ENCODE measurements around the gene TBC1D10A. TPM values are rescaled to one million over a fixed set of nuclear protein-coding genes. Genes with fewer than 3 reads are reported as not detected.

The TBC1D10A gene
- total RNA-seq, 1 experiment from 2014 or later = 11.1 TPM

- DNase-seq (ENCODE audit: low spot score) (no peak), ATAC-seq (no peak)
- Mint-ChIP-seq H3K4me1 (no peaks in the 10 kb centered on the region), H3K4me3 (no peak overlapping the region), H3K36me3 (peaks cover 71% of the 10 kb centered on the region), H3K27me3 (ENCODE audit: low read depth) (no peaks in the 10 kb centered on the region), H3K27ac (no peak overlapping the region), H3K9me3 (no peaks in the 10 kb centered on the region)
- ChIA-PET CTCF (no interaction called here), POLR2A (interaction anchor here (0.6 kb wide), 1 partner anchor 157 kb away, joined by 3 read pairs; no protein-coding TSS in a partner anchor)
- TF ChIP-seq ESRRA (CRISPR knock-in tag; IDR thresholded peaks at IDR 0.05; ENCODE audit: borderline replicate concordance) (no peak), KAT7 (CRISPR knock-in tag; IDR thresholded peaks at IDR 0.05; ENCODE audit: borderline replicate concordance) (no peak), AR (CRISPR knock-in tag; IDR thresholded peaks at IDR 0.05) (no peak), JAZF1 (CRISPR knock-in tag; IDR thresholded peaks at IDR 0.05) (no peak), MYBL2 (CRISPR knock-in tag; IDR thresholded peaks at IDR 0.05) (no peak), HMGXB4 (CRISPR knock-in tag; IDR thresholded peaks at IDR 0.05) (no peak), ZNF423 (CRISPR knock-in tag; IDR thresholded peaks at IDR 0.05) (no peak), TEAD4 (CRISPR knock-in tag; IDR thresholded peaks at IDR 0.05) (no peak), ZMAT4 (CRISPR knock-in tag; IDR thresholded peaks at IDR 0.05) (no peak), RORB (CRISPR knock-in tag; IDR thresholded peaks at IDR 0.05) (no peak), PREB (CRISPR knock-in tag; IDR thresholded peaks at IDR 0.05; ENCODE audit: borderline replicate concordance) (no peak), FOXK1 (CRISPR knock-in tag; IDR thresholded peaks at IDR 0.05) (no peak), JUN (CRISPR knock-in tag; IDR thresholded peaks at IDR 0.05) (no peak), NR1H2 (CRISPR knock-in tag; IDR thresholded peaks at IDR 0.05) (no peak), ZBTB43 (CRISPR knock-in tag; IDR thresholded peaks at IDR 0.05) (no peak)
Measured at GRCh38 chr22:30348809-30349208, 22.1 kb upstream of the TBC1D10A start.

GRCh38 chr22:30348404-30348803, 21.7 kb upstream of the TBC1D10A start:
- no peak overlapping the region for H3K27ac Mint-ChIP-seq
- ChIA-PET CTCF (no interaction called here), POLR2A (no interaction called here)
- H3K4me1 Mint-ChIP-seq = no peaks in the 10 kb centered on the region
- peaks cover 73% of the 10 kb centered on the region for H3K36me3 Mint-ChIP-seq
- H3K27me3 Mint-ChIP-seq (ENCODE audit: low read depth) = no peaks in the 10 kb centered on the region
- no peak overlapping the region for H3K4me3 Mint-ChIP-seq
- ATAC-seq (no peak), DNase-seq (ENCODE audit: low spot score) (no peak)
- no peaks in the 10 kb centered on the region for H3K9me3 Mint-ChIP-seq
- TF ChIP-seq ARID4B (CRISPR knock-in tag; IDR thresholded peaks at IDR 0.05; ENCODE audit: borderline replicate concordance) = no peak
- no peak for TF ChIP-seq ATF6 (CRISPR knock-in tag; IDR thresholded peaks at IDR 0.05)
- no peak for TF ChIP-seq USF1 (CRISPR knock-in tag; IDR thresholded peaks at IDR 0.05)
- TF ChIP-seq MXD4 (CRISPR knock-in tag; IDR thresholded peaks at IDR 0.05; ENCODE audit: borderline replicate concordance) = no peak
- no peak for TF ChIP-seq FOXK1 (CRISPR knock-in tag; IDR thresholded peaks at IDR 0.05)
- TF ChIP-seq IRF2 (CRISPR knock-in tag; IDR thresholded peaks at IDR 0.05; ENCODE audit: borderline replicate concordance, low read depth) = no peak
- no peak for TF ChIP-seq ELF4 (CRISPR knock-in tag; IDR thresholded peaks at IDR 0.05; ENCODE audit: low read depth)
- no peak for TF ChIP-seq ZNF671 (CRISPR knock-in tag; IDR thresholded peaks at IDR 0.05)
